ENCODE data around the gene ASS1.

Gene ASS1

DNA sequence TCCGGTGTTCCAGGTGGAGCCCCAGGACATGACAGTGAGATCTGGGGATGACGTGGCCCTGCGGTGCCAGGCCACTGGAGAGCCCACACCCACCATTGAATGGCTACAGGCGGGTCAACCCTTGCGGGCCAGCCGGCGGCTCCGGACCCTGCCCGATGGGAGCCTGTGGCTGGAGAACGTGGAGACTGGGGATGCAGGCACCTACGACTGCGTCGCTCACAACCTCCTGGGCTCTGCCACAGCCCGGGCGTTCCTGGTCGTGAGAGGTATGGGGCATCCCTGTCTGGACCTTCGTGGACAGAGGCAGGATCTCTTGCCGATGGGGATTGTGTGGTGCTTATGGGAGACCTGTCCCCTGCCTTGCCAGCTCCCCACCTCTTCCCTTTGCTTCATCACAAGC is 26.0 kb upstream of the ASS1 start:
- no peak for DNase-seq (ENCODE audit: low spot score)

DNA sequence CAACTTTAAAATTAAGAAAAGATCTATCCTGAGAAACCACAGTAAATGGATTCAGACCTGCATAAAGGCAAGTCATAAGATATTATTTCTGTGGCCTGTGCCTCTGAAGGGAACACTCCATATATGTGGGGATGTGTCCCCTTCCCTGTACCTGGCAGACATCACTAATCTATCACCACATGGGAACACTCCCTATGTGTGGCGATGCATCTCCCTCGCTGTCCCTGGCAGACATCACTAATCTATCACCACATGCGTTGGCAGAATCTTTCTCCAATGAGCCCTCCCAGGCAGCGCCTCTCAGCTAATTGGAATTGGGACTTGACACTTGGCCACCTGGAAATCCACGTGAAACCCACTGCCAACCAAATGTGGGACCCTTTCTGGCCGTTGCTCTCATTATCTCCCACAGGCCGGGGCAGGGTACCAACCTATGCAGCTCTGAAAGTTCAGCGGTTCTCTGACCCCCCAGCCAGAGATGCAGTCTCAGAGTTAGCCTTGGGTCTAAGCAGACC is 25.2 kb upstream of the ASS1 start:
- no peak for DNase-seq (ENCODE audit: low spot score)

DNA sequence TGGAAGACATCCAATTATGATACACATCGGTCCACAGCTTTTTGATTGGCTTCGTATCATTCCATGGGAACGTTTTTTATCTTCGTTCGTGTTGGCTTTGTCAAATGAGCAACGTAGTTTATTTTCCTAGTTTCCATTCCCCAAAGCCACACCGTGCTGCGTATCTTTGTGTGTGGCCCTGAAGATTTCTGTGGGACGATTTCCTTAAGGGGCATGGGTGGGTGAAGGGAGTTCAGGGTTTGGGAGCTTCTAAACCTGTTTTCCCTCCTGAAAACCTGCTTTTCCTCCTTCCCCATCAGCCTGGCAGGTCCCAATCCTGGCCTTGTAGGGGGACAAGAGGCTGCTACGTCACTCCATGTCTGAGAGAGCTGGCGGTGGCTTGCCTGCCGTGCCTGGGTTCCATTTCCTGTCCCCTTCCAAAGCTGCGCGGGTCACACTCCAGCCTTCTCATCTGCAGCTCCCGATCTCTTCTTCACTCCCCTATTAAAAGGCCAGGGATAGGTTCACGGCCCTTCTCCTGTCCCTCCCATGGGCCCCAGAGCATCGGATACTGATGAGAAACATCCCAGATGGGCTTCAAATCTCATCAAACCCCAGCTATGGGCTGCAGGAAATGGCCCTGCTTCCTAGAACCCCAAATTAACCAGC is 23.5 kb upstream of the ASS1 start:
- DNase-seq (ENCODE audit: low spot score) = no peak

DNA sequence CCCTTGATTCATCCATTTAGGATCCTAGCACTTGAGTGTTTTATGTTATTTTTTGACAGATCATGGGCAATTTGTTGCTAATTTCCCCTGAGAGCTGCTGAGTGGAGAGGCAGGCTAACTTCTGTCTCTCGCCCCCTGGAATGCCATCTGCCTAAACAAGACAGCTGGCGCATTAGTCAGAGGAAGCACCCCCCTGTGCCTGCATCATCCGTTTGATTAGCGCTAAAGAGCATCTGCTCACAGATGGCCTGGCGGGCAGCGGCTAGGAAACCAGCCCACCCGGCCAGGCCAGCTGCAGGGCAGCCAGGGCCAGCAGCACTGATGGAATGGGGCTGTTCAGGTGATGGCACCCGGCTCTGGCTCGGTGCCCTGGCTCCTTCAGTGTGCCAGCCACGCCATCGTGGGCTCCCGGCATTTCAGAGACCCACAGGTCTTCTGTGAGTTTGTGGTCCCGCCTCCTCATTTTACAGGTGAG is 22.9 kb upstream of the ASS1 start:
- DNase-seq (ENCODE audit: low spot score) = no peak

DNA sequence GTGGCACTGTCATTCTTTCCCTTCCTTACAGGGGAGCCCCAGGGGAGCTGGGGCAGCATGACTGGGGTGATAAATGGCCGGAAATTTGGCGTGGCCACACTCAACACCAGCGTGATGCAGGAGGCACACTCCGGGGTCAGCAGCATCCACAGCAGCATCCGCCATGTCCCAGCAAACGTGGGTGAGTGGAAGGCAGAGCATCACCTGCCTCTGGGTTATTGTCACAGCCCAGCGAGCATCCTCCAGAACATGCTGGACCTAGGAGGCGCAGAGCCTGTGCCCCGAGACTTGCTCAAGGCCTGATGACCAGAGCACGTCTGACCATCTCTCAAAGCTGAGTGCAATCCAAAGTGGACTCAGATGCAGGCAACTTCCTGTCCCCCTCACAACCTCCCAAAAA is 22.2 kb upstream of the ASS1 start:
- no peak for DNase-seq (ENCODE audit: low spot score)

DNA sequence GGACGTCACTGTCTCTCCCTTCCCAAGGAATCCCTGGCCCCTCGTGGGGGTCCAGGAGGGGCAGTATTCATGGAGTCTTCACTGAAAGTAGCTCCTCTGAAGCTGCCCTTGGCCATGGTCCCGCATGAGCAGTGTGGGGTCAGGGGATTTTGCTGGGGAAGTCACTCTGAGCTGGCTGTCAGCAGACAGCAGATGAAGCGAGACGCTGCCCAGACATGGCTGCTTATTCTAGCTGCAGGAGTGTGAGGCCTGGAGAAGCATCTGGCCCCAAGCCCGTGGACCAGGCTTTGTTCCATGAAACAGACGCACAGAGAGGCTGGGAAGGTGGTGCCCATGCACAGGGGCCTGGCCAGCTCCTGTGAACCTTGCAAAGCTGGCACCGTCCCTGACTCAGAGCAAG is 21.5 kb upstream of the ASS1 start:
- no peak for DNase-seq (ENCODE audit: low spot score)

DNA sequence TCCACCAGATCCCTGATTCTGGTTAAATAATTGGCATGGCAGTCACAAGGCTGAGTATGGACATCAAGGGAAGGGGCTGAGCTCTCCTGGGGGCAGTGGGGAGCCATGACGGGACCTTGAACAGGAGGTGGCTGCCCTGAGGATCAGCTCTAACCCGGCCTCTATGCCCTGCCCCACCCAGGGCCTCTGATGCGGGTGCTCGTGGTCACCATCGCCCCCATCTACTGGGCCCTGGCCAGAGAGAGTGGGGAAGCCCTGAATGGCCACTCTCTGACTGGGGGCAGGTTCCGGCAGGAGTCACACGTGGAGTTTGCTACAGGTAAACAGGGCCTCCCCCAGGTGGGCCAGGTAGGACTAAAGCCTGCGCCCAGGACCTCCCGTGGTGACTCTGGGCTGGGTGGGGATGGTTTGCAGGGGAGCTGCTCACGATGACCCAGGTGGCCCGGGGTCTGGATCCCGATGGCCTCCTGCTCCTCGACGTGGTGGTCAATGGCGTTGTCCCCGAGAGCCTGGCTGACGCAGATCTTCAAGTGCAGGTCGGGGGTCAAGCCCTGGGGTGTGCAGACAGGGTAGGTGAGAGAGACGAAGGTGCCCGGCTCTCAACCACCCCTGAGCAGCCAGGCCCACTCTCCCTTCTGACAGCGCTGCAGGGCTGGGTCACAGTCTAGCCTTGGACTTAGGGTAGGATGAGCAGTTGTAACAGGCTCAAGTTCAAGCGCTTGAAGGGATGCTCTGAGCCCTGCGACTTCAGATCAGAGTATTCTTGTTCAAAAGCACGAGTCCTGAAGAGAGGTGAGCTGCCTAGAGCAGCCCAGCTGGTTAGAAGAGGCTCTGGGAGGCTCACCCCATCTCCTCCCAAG is 19.9 kb upstream of the ASS1 start:
- DNase-seq (ENCODE audit: low spot score) = no peak

DNA sequence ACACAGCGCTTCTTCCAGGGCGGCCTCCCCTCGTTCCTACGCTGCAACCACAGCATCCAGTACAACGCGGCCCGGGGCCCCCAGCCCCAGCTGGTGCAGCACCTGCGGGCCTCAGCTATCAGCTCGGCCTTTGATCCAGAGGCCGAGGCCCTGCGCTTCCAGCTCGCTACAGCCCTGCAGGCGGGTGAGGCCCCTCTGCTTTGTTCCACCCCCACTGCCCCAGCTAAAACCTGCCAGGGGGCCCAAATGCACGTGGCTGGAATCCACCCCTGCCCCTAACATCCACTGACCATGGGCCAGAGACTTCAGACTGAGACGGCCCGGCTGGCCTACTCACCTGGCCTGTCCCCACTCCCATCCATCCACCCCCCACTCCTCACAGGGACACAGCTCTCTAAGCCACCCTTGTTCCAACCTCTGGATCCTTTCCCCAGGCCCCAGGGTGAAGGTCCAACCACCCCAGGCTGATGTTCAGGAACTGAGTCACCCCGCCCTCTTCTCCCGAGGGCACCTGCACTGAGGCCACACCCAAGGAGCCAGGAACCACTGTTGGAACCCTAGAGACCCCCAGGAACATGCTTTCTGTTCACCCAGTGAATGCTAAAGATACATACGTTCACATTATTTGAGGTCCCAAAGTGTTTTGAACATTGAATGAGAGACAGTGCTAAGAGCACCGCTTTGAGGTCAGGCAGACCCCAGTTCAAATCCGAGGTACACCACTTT is 18.9 kb upstream of the ASS1 start:
- DNase-seq (ENCODE audit: low spot score) = no peak

DNA sequence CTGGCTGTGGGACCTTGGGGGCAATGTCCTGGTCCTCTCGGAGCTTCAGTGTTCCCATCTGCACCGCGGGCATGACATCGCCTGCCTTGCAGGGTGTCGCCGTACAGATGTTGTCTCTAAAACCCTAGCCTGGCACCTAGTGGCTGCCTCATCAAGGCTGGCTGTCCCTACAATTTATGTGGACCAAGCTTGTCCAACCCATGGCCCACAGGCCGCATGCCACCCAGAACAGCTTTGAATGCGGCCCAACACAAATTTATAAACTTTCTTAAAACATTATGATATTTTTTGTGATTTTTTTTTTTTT is 18.3 kb upstream of the ASS1 start:
- DNase-seq (ENCODE audit: low spot score) = no peak

DNA sequence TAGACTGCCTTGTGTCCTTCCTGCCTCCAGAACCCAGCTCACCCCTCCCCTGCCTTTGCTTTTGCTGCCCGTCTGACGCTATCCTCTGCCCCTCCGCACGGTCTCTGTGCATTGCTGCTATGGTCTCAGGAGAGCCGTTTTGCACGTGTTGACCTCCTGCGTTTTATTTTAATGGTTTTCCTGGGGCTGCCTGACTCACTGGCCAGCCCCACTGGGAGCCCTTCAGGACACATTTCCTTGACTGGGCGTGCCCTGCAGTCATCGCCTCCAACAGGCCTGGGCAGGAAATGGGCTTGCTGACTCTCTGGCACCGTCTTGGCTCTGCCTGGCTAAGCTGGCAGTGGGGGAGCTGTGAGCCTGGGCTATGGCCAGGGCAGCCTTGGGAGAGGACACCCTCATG is 17.9 kb upstream of the ASS1 start:
- DNase-seq (ENCODE audit: low spot score) = peak; percentile 75

DNA sequence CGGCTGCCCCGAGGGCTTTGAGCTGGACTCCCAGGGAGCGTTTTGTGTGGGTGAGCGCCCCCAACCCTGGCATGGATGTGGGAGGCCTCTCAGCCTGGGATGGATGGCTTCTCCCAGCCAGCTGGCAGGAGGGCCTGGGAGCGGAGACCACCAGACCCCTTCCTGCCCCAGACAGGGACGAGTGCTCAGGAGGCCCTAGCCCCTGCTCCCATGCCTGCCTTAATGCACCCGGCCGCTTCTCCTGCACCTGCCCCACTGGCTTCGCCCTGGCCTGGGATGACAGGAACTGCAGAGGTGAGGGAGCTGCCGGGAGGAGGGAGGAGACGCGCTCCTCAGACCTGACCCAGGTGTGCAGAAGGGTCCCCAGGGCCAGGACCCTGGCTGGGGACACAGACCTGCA is 17.4 kb upstream of the ASS1 start:
- no peak for DNase-seq (ENCODE audit: low spot score)

DNA sequence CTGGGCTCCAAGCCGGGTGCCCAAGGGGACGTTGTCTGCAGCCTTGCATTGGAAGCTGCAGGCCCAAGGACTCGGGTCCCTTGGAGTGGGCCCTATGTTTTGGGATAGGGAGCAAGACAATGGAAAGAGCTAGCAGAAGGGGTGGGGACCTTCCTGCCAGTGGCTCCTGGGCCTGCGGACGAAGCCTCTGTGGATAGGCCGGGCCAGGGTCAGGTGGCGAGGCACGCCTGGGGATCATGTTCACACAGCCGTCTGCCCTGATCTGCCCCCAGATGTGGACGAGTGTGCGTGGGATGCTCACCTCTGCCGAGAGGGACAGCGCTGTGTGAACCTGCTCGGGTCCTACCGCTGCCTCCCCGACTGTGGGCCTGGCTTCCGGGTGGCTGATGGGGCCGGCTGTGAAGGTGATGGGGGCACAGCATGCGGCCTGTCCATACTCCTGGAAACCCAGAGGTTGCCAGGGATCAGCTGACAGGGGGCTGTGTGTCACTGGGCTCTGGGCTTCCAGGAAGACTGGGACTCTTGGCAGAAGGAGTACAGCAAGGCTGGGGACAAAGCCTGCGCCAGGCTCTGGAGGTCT is 16.6 kb upstream of the ASS1 start:
- no peak for DNase-seq (ENCODE audit: low spot score)

DNA sequence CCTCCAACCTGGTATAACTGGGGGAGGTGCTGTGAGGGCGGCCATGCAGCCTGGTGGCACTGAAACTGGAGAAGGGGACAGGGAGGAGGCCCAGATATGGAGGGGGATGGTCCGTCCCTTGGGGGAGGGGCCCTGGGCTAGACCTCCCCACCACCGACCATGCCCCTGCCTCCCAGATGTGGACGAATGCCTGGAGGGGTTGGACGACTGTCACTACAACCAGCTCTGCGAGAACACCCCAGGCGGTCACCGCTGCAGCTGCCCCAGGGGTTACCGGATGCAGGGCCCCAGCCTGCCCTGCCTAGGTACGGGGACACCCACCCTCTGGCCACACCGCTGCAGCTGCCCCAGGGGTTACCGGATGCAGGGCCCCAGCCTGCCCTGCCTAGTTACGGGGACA is 15.4 kb upstream of the ASS1 start:
- DNase-seq (ENCODE audit: low spot score) = no peak

DNA sequence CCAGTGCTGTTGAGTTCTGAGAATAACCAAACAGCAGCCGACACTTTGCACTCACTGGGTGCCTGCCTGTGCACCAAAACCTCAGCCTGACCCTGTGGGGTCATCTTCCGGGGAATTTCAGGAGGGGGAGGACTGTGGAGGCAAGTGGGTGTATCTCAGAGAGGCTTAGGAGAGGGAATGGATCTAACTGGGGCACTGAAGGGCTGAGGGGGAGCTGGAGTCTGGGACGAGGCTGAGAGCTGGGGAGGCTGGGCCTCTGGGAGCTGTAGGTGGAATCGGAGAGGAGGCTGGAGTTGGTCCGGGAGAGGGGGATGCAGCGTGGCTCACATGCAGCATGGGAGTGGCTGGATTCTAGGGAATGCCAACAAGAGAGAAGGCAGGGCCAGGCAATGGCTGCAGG is 14.9 kb upstream of the ASS1 start:
- no peak for DNase-seq (ENCODE audit: low spot score)

DNA sequence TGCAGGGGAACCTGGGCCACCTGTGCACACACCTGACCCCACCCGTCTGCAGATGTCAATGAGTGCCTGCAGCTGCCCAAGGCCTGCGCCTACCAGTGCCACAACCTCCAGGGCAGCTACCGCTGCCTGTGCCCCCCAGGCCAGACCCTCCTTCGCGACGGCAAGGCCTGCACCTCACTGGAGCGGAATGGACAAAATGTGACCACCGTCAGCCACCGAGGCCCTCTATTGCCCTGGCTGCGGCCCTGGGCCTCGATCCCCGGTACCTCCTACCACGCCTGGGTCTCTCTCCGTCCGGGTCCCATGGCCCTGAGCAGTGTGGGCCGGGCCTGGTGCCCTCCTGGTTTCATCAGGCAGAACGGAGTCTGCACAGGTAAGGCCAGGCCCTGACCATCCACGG is 14.5 kb upstream of the ASS1 start:
- DNase-seq (ENCODE audit: low spot score) = no peak

DNA sequence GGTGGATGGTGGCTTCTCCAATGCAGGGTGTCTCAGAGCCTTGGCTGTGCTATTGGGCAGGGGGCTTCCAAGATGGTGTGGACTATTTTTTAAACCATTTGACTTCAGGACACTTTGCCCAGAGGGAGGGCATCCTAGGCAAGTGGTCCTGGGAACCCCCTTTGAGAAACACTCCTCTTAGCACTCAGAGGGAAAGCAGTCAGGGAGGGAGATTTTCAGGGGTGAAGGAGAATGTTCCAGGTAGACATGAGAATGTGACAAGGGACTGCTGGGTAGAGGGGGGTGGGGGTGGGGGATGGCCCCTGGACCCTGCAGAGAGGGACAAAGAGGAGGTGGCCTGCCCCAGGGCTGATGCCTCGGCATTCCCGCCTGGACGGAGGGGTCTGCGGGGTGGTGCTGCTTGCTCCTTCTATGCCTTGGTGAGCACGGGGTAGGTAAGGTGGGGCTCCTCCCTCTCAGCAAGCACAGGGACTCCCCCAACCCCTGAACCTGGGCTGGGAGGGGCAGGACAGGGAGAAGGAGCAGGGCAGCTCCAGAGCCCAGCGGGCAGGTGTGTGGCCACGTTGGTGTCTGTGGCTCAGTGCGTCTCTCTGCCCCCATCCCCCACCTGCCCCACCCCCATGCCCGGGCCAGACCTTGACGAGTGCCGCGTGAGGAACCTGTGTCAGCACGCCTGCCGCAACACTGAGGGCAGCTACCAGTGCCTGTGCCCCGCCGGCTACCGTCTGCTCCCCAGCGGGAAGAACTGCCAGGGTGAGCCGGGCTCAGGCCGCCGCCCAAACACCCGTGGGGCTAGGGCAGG is 13.8 kb upstream of the ASS1 start:
- no peak for DNase-seq (ENCODE audit: low spot score)

DNA sequence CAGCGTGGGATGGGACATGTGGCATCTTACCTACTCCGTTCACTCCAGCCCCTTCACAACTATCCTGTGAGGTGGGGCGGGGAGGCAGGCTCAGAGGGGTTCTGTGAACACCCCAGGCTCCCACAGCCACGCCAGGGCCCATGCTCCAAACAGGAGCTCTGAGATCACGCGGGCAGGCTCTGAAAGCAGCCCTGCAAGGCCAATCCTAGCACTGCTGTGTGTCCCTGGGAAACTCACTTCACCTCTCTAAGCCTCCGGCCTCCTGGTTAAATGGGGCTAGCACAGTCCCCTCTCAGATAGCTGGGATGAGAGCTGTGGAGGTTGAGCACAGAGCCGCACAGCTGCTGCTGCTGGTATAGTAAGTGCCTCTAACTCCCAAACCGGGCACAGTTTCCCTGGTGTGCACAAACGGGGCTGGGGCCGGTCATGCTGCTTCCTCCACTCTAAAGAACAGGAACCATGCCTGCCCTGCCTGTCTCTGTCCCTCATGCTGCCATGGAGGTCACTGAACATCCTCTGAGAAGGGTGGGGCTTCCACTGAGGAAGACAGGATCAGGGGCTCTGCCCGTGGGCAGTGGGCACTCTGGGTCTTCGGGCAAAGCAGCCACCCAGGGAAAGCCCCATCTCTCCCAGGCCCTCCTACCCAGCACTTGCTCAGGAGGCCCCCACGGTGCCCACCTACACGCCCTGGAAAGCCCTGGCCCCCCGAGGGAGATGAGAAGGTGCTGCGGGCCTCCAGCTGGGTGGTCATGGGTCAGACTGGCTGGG is 13.0 kb upstream of the ASS1 start:
- DNase-seq (ENCODE audit: low spot score) = no peak

DNA sequence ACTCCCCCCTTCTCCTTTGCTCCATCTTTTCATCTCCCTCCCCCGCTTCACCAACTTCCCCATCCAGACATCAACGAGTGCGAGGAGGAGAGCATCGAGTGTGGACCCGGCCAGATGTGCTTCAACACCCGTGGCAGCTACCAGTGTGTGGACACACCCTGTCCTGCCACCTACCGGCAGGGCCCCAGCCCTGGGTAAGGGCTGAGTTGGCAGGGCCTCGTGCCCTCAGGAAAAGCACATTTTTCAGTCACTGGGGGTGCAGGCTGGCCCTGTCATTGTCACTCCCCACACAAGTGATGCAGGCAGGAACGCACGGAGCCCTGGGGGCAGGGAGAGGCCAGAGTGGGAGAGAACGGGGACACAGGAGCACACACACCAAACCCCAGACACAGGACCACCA is 12.4 kb upstream of the ASS1 start:
- no peak for DNase-seq (ENCODE audit: low spot score)

DNA sequence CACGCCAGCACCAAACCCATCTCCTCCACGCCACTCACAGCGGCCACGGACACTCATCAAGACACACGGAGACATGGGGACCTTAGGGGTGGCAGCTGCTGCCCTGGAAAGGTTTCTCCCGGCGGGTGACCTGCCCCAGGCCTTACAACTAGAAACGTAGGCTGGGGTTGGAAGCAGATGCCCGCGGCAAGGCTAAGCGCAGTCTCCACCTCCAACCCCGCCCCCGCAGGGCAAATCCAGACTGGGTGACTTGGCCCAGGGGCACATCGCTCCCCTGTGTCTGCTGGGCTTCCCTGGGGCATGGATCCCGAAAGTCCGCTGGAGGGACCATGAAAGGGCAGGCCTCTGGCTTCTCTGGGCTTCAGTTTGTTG is 12.0 kb upstream of the ASS1 start:
- no peak for DNase-seq (ENCODE audit: low spot score)

DNA sequence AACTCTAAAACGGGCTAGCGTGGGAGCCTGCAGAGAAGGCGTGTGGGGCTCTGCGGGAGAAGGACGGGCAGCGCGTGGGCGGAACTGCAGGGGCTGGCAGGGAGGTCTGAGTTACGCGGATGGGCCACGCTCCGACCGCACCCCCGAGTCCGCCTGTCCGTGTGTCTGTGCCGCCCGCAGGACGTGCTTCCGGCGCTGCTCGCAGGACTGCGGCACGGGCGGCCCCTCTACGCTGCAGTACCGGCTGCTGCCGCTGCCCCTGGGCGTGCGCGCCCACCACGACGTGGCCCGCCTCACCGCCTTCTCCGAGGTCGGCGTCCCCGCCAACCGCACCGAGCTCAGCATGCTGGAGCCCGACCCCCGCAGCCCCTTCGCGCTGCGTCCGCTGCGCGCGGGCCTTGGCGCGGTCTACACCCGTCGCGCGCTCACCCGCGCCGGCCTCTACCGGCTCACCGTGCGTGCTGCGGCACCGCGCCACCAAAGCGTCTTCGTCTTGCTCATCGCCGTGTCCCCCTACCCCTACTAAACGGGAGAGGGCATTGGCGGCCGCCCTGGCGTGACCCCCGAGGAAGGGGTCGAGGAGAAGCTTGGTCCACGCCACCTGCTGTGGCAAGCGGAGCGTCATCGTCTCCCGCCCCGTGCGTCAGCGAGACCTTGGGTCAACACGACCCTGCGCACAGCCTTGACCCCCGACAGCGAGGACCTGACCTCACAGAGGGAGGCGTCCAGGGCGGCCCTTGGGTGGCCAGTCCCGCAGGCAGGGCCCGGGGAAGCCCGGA is 11.4 kb upstream of the ASS1 start:
- peak; percentile 89 for DNase-seq (ENCODE audit: low spot score)

DNA sequence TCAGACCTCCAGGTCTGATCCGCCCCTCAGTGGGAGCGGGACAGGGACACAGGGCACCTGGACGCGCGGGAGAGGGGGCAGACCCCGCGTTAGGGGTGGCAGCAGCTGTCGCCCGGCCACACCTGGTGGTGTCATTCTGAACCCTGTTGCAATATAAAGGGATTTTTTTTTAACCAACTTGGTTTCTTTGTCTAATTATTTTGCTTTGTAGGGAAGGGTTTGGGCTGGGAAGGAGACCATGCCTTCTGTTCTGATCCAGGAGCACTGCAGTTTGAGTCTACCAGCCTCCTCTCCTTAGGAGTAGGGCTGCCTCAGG is 10.9 kb upstream of the ASS1 start:
- DNase-seq (ENCODE audit: low spot score) = no peak
